HG03439 (cell line): ENCODE measurements around the gene ARHGEF28.

ENCODE experiments used
- ATAC-seq: cut with Tn5 transposase; IDR thresholded peaks from one replicate; pipeline ENCODE4 v1.9.1; 2021; ENCODE audit warnings: mild to moderate bottlenecking, moderate library complexity; ENCODE audit not compliant: unreplicated experiment

Gene ARHGEF28

DNA sequence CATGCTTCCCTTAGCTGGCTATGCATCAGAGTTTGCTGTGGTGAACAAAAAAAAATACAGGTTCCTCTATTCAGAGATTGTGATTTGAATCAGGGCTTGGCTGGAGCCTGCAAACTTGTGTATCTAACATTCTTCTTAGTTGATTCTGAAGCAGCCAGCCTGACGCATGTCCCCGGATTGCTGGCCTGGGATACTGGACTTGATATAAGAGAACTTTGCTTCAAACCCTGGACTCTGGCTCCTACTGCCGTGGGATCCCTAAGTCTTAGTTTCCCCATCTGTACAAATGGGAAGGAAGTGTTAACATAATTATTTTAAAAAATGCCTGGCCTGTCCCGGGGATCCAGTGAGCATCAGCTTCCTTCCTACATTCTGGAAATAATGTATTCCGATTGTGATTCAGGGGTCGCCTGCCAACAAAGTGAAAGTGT lies 292.8 kb downstream of the ARHGEF28 start:
- ATAC-seq = no peak

DNA sequence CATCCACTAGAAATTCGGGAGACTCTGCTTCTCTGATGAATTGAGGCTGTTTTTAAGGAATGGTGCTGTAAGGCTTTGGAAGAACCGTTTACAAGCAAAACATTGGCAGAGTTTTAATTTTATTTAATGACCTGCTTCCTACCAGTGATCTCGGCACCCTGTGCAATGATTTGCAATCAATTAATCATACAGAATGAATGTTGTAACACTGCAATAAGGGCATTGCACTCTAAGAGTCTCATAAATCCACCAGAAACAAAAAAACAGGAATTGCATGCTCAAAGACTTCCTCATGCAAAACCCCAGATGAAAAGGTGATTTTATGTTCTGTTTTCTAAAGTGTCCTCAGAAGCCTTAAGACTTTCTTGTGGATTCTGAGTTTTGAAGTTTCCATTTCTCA lies 295.7 kb downstream of the ARHGEF28 start:
- ATAC-seq = no peak

DNA sequence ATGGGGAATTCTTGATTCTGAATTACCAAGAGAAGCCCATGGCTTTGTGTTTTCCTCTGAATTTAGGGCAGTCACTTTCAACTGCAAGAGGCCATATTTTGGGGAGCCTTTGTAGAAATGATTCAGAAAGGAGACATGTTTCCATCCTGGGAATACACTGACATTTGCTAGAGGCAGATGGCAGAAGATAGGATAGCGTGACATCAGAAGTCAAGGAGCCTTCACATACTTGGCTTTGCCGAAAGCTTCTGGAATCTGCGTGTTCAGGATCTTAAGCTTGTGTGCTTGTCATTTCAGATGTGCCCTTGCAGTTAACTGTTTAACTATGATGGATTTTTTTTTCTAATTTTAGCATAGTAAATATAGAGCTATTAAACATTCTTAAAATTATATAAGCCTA lies 296.2 kb downstream of the ARHGEF28 start:
- ATAC-seq = no peak

DNA sequence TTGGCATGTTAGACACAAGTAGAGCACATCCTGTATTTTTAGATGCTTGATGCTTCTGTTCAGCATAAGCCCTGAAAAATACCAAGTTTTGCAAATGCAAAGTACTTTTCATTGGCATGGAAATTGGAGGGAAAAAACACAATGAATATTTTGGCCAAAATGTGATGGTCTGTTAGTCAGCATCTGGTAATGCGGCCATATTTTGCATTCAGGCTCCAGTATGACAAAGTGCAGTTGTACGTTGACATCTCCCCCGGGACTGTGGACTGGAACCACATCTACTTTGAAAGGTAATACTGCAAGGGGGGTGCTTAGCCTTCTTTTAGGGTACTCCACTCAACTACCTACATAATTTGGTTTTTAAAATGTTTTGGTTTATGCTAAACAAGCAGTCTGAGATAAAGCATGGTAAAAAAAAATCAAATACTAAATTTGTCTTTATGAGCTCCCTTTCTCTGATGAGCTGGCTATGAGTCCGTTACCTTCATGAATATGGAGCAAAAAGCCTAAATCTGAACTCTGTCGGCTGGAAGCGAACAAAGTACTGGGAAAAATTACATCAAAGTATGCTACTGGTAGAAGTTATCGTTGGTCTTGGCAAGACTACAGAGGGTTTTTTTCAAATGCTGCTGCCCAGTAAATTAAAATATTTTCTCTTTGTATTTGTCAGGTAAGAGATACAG lies 297.0 kb downstream of the ARHGEF28 start:
- ATAC-seq = no peak

DNA sequence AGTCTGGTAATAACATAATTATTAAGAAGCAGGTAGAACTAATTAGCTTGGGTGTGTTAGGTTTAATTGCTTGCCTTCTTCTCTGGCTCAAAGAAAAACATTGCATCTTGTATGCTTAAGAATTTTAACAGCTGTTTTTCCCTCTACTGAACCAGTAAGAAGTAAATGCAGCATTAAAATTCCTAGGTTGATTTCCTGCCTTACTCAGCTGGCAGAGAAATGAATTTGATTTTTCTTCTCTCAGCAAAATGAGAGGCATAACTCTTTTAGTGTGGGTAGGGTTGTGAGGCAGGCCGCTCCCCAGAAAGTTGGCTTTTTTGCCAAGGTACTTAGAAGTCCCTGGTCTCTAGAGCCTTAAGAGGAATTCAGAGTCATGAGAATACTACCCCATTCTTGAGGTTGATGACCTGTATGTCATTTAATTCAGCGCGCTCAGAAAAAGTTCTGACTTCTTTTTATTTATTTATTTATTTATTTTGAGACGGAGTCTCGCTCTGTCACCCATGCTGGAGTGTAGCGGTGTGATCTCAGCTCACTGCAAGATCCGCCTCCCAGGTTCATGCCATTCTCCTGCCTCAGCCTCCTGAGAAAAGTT lies 302.6 kb downstream of the ARHGEF28 start:
- ATAC-seq = no peak

DNA sequence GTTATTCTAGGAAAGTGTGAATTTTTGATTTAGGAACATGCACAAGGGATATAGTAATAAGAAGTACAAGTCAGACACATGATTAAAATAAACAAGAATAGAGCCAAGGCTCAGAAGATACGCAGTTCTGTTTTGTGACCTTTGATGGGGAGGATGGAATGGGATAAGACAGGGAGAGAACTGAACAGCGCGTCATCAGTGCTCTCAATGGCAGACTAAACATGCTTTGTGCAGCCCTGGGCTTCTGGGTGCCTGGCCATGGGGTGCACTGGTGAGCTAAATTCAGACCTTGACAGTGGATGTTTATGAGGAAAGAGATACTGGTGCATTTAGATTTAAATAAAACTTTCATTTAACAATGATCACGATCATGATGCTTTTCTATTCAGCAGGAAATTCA lies 309.7 kb downstream of the ARHGEF28 start:
- ATAC-seq = no peak

DNA sequence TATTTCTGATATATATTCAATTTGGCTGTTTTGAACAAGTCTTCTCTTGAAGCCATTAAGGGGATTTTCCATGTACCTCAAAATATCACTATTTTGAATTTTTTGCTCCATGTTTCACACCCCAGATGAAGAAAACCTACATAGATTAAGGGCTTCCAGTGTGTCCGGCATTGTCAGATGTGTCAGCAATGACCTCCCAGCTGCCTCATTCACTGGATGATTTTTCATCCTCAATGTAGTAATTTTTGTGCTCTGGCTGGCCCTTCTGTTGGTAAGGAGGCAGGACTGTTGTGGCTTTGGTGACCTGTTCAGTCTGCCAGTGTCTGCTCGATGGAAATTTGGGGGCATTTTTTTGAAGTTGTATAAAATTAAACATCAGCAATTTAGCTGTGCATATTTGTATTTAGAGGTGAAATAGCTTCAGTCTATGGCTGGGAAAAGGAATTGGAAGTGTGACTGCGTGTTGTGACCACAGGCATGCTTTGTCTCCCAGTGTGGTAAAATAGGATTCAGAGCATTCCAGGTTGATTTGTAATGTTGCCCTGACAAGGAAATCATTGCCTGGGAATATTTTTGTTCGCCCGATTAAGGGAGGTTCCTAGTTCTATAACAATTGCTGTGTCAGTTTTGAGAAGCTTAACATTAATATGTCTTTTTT lies 312.4 kb downstream of the ARHGEF28 start:
- ATAC-seq = no peak

DNA sequence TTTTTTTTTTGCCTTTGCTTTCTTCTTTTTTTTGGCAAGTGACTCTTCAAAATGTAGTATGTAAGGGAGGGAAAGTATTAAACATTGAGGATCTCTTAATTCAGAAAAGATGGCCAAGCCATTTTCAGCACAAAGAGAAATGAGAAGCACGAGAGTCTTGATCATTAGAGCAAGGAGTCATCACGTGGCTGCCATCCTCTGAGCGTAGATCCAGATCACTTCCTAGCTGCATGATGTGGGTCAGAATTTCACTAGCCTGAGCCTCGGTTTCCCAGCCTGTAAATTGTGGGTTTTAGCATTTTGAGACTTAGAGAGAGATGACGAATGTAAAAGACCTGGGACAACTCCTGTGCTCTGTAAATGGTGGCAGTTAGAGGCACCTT lies 312.9 kb downstream of the ARHGEF28 start:
- ATAC-seq = no peak

DNA sequence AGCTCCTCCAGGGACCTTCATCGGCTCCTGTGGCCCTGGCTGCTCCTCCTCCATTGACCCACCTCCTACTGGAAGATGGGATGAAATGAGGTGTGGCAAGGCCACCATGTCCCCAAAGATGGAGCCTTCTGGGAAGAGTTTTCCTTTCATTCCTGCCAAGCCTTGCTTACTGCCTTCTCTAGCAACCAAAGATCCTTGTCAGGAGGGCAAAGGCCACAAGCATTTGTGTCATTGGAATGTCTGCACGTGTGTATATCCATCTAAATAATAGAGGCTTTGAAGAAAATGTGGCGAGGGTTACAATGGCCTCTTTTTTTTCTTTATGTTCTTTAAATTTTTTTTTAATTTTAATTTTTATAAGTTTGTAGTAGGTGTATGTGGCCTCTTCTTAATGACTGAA lies 313.6 kb downstream of the ARHGEF28 start:
- ATAC-seq = no peak

DNA sequence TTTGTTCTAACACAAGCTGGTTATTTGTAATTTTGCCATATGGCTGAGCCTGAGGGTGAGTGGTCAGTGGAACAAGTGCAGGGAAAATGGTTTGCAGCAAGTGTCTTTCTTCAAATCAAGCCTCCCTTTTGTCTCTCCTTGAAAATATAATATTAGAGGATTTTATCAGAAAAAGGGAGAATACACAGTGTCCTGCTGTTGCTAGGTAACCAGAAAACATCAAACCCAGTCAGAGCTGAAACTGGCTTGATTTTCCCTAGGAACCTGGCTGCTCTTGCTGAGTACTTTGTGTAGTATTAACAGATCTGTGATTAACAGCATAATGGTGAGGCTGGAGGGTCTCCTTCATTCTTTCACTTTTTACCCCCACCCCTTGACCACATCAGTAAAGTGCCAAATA lies 314.0 kb downstream of the ARHGEF28 start:
- ATAC-seq = no peak

DNA sequence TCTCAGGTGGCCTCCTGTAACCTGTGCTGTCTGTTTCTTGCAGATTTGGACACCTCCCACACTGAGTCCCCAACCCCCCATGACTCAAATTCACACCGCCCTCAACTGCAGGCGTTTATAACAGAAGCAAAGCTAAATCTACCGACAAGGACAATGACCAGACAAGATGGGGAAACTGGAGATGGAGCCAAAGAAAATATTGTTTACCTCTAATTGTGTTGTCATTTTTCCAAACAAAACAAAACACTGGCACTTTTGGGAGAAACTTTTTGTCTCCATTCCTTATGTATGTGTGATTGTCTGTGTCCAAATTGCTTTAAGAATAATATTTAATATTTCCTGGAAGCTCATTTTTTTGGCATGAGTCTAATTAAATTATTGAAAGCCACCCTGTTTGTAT lies 314.8 kb downstream of the ARHGEF28 start:
- ATAC-seq = no peak

DNA sequence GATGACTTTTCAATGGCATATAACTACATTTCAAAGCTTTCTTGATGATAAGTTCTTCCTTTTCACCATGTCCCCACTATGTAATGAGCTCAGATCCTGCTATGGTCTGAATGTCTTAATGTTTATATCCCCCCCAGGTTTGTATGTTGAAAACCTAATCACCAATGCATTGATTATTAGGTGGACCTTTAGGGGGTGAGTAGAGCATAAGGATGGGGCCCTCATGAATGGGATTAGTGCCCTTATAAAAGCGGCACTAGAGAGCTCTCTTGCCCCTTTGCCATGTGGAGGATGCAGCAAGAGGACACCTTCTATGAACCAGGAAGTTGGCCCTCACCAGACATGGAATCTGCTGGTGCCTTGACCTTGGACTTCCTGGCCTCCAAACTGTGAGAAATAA lies 316.8 kb downstream of the ARHGEF28 start:
- no peak for ATAC-seq

DNA sequence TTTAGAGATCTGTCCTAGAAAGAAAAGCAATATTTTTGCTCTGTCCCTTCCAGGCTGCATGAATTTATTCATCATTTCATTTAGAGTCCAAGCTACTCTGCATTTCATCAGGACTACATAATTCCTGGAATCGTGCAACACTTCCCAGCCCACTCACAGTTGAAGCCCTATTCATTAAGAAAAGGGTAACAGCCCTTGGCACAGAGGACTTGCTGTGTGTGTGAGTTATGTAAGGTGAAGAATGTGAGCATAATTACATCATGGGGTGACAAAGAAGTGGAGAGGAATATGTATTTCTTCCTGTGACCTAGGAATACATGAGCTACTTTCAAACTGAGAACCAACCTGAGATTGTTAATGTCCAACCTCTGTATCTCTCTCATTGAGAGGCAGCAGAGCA lies 317.4 kb downstream of the ARHGEF28 start:
- no peak for ATAC-seq

DNA sequence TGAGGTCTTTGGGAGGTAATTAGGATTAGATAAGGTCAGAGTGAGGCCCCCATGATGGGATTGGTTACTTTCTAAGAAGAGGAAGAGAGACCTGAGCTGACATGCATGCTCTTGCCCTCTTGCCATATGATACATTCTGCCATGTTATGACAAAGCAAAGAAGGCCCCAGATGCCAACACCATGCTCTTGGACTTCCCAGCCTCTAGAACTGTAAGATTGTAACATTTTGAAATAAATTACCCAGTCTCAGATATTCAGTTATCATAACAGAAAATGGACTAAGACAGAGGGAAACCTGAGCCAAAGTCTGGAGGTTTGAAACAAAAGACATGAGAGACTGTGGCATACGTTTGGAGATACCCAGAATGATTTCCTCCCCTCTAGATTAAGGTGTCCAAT lies 318.6 kb downstream of the ARHGEF28 start:
- no peak for ATAC-seq

DNA sequence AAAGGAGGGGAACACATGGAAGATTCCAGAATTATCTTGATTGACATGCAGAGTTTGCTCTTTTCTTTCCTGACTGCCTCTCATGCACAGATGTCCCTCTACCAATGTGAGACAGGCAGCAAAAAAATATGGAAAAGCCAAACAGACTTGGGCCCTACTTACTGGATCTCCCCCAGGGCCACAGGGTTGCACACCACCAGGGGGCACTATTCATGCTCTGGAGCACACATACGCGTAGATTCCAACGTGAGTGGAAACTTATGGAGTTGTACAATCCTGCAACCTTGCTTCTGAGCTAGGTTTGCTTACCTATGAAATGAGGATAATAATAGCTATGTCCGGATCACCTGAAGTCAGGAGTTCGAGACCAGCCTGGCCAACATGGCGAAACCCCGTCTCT lies 319.5 kb downstream of the ARHGEF28 start:
- no peak for ATAC-seq

DNA sequence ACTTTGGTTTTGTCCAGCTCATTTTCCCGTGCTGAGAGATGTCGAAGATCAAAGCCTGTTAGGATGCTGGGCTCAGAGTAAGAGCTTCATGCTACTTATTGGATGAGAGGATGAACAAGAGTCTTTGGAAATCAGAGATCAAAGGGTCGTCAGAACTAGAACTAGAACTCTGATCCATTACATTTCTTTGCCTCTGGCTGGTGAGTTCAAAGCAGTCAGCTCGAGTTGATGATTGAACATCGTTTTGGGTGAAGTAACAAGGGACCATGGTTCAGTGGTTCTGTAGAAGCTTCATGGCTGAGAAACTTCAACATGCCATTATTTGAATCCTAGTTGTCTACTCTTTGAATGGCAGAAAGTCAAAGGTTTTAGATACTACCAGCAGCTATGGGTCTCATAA lies 320.3 kb downstream of the ARHGEF28 start:
- ATAC-seq = no peak

DNA sequence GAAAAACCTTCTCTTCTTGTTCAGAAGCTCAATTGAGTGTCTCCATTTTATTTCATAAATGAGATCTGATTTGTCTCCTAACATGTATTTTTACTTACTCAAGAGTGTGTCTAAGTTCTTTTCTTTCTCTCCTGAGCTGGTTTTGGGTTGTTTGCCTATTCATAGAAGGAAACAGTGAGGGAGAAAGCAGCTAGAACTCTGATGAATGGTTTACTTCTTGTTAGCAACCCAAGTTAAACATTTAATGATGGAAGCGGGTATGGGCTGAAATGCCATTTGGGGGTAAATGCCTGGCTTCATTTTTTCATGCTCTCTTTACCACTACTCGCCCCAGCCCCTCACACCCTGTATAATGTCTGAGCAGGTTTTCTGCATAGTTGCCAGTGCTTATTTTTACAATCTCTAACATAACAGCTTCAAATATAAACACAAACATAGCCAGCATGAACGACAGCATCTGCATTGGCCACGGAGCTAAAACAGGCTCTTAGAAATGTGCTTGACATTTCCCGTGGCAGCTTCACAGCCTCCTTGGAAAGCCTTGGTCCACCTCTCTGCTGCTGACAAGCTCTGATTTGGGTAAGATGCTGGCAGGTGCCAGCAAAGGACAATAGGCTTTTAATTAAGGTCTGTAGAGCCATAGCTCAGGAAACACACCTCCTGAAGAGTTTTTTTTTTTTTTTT lies 321.1 kb downstream of the ARHGEF28 start:
- ATAC-seq = no peak

DNA sequence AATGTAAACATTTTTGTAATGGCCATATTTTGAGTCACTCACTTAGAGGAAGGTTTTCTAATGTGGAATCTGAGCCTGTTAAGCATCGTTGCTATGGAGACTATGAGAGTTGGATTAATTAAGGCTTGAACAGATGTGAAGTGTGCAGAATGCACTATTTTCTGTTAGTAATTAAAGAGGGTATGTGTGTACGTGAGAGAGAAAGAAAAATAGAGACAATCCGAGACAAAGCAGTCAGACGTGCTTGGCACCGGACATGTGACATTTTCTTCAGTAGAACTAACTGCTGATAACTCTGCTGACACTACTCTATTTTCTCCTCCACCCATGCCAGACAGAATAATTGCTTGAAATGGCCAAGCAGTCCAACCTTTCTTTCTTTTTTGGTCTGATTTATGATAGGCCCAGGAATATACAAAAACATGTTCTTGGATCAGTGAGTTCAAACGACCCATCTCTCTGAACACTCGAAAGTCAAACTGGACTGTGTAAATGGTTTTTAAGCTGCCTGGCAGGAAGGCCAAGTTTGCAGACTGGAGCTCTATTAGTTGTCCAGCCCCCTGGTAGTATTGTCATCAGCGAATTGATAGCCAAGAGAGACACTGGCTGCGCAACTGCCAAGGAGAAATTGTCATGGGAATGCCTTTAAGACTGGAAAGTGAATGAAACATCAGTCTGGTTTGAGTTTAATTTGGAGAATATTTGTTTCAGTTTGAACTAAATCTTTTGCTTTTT lies 322.1 kb downstream of the ARHGEF28 start:
- no peak for ATAC-seq

DNA sequence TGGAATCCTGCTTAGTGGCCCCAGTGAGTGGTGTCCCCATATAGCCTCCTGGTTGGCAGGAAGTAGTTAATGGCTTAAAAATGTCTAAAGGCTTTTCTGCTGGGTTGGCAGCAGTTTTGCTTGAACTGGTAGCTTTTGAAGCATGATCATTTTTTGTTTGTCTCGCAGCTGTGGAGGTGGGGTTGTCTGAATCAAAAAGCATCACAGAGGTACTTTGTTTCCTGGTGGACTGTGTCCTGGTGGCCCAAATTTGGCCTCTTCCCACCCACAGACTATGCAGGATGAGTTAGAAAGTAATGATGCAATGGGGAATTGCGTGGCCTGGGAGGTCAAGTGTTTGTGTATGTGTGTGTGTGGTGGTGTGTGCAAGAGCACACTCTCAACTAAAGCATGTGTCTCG lies 322.7 kb downstream of the ARHGEF28 start:
- no peak for ATAC-seq

DNA sequence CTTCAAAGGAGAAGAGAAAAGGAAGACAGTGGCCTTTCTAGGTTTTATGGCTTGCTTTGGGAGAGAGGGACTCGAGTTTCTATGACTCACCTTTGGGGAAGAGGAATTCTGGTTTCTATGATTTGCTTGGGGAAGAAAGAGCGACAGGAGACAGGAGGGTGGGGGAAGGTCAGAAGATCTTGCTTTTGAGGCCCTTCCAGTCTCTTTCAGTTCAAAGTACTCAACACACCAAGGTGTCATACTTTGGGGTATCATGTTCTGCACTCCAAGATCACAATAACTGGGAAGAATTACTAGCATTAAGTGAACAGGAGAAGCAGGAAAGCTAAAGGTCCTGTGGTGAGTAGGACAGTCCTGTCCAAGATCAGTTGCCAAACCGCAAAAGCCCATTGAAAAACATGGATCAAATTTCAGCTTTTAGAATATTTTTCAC lies 324.5 kb downstream of the ARHGEF28 start:
- ATAC-seq = no peak

DNA sequence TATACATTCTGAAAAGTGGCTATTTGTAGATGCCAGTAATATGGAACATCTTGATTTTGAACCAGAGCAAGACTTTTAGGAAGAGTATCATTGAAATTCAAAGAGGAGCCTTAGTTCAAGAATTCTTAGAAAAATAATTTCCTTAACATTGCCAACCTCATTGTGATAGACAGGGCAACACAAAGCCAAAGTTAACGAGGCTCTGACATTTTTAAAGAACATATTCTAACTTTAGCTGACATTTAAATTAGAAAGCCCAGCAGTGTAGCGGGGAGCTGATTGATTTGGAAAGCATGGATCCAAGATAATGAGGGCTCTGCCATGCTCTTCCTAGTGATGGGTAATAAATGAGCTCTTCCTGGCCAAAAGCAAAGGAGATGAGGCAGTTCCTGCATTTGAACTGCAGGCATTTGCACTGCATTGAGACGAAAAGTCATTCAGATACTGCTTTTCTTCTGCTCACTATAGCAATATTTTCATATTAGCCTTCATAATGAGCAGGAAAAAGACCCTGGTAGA lies 325.0 kb downstream of the ARHGEF28 start:
- no peak for ATAC-seq
